GM23338 (cell line): ENCODE results near the gene OR5A1. TPM values are rescaled to one million over a fixed set of nuclear protein-coding genes. Genes with fewer than 3 reads are reported as not detected.

Source experiments
- ATAC-seq: fragments of 200-7000 bp; cut with Tn5 transposase; 3 replicates; pipeline ENCODE4 v1.9.1; 2020
- DNase-seq: peaks from one replicate; pipeline ENCODE4 v3.0.0-alpha.2; 2015; ENCODE audit warnings: low spot score
- H2AFZ ChIP-seq: fragments of 200-600 bp; sonication (generic); 2 replicates; pipeline ENCODE4 v1.8.0; 2016; ENCODE audit warnings: antibody characterized with exemption, mild to moderate bottlenecking, moderate library complexity
- H3F3A ChIP-seq: fragments of 200-600 bp; sonication (generic); replicated peaks from 2 replicates; pipeline ENCODE4 v1.8.0; 2017; ENCODE audit warnings: antibody characterized with exemption, mixed run types, low read depth
- H3K27ac ChIP-seq: fragments of 200-600 bp; sonication (generic); 2 replicates; pipeline ENCODE4 v1.6.1; 2016; ENCODE audit warnings: low read depth
- H3K27me3 ChIP-seq: fragments of 200-600 bp; sonication (generic); 2 replicates; pipeline ENCODE4 v1.8.0; 2016; ENCODE audit warnings: mild to moderate bottlenecking, mixed run types, moderate library complexity; ENCODE audit not compliant: insufficient read depth
- H3K36me3 ChIP-seq: fragments of 200-600 bp; sonication (generic); 2 replicates; pipeline ENCODE4 v1.8.0; 2016; ENCODE audit warnings: mild to moderate bottlenecking; ENCODE audit not compliant: insufficient read depth
- H3K4me1 ChIP-seq: fragments of 200-600 bp; sonication (generic); 2 replicates; pipeline ENCODE4 v1.8.0; 2016; ENCODE audit warnings: mild to moderate bottlenecking, moderate library complexity; ENCODE audit not compliant: insufficient read depth
- H3K4me2 ChIP-seq: fragments of 200-600 bp; sonication (generic); 2 replicates; pipeline ENCODE4 v1.7.1; 2017; ENCODE audit warnings: mixed run types
- H3K4me3 ChIP-seq: fragments of 200-600 bp; sonication (generic); 2 replicates; pipeline ENCODE4 v1.6.1; 2016; ENCODE audit warnings: mixed run types
- H3K79me2 ChIP-seq: fragments of 200-600 bp; sonication (generic); replicated peaks from 2 replicates; pipeline ENCODE4 v1.8.0; 2017; ENCODE audit warnings: mild to moderate bottlenecking; ENCODE audit not compliant: insufficient read depth
- H3K9me2 ChIP-seq: fragments of 200-600 bp; sonication (generic); 2 replicates; pipeline ENCODE4 v1.8.0; 2017; ENCODE audit not compliant: insufficient read depth
- H4K20me1 ChIP-seq: fragments of 200-600 bp; sonication (generic); replicated peaks from 2 replicates; pipeline ENCODE4 v1.8.0; 2017; ENCODE audit warnings: mild to moderate bottlenecking; ENCODE audit not compliant: insufficient read depth
- H3K27ac Mint-ChIP-seq: 2 replicates; pipeline ENCODE4 v1.8.0; 2020; ENCODE audit warnings: inconsistent platforms, mild to moderate bottlenecking, moderate library complexity, mixed read lengths
- H3K27me3 Mint-ChIP-seq: 3 replicates; pipeline ENCODE4 v1.8.0; 2022; ENCODE audit warnings: low read depth, mild to moderate bottlenecking, moderate library complexity, mixed read lengths, inconsistent platforms; ENCODE audit not compliant: insufficient read depth, poor library complexity
- H3K36me3 Mint-ChIP-seq: 3 replicates; pipeline ENCODE4 v1.8.0; 2021; ENCODE audit warnings: low read depth, mild to moderate bottlenecking, inconsistent platforms, moderate library complexity, mixed read lengths
- H3K4me1 Mint-ChIP-seq: 3 replicates; pipeline ENCODE4 v1.8.0; 2020; ENCODE audit warnings: mild to moderate bottlenecking, inconsistent platforms, mixed read lengths
- H3K4me3 Mint-ChIP-seq: 3 replicates; pipeline ENCODE4 v1.8.0; 2021; ENCODE audit warnings: moderate library complexity, mild to moderate bottlenecking, inconsistent platforms, mixed read lengths
- H3K9me3 Mint-ChIP-seq: 3 replicates; pipeline ENCODE4 v1.8.0; 2020; ENCODE audit warnings: moderate library complexity, mild to moderate bottlenecking, inconsistent platforms, mixed read lengths
- CREB1 ChIP-seq: fragments of 250-450 bp; sonication (Bioruptor Pico); IDR thresholded peaks from 2 replicates; pipeline ENCODE4 v1.5.0; 2020; ENCODE audit warnings: low read depth, mild to moderate bottlenecking, moderate library complexity
- ETS1 ChIP-seq: IDR thresholded peaks from 2 replicates; pipeline ENCODE4 v1.6.1; 2016; ENCODE audit warnings: antibody characterized with exemption
- EZH2 ChIP-seq: fragments of 200-600 bp; sonication (generic); IDR thresholded peaks from one replicate; pipeline ENCODE4 v1.8.0; 2017; ENCODE audit warnings: antibody characterized with exemption, mild to moderate bottlenecking, low read depth; ENCODE audit not compliant: unreplicated experiment
- EZH2phosphoT487 ChIP-seq: fragments of 200-600 bp; sonication (generic); IDR thresholded peaks from one replicate; pipeline ENCODE4 v1.8.1; 2018; ENCODE audit warnings: antibody characterized with exemption; ENCODE audit not compliant: unreplicated experiment
- JUNB ChIP-seq: IDR thresholded peaks from one replicate; pipeline ENCODE4 v1.6.1; 2016; ENCODE audit warnings: antibody characterized with exemption; ENCODE audit not compliant: unreplicated experiment
- NANOG ChIP-seq: IDR thresholded peaks from 2 replicates; pipeline ENCODE4 v1.6.1; 2016; ENCODE audit warnings: antibody characterized with exemption, borderline replicate concordance
- POLR2AphosphoS5 ChIP-seq: IDR thresholded peaks from 2 replicates; pipeline ENCODE4 v1.6.1; 2016; ENCODE audit warnings: antibody characterized with exemption, low read depth
- STAT1 ChIP-seq: IDR thresholded peaks from one replicate; pipeline ENCODE4 v1.6.1; 2016; ENCODE audit warnings: antibody characterized with exemption; ENCODE audit not compliant: unreplicated experiment
- ZNF114 ChIP-seq: fragments of 250-450 bp; sonication (Bioruptor Pico); IDR thresholded peaks from 2 replicates; pipeline ENCODE4 v1.5.0; 2020; ENCODE audit warnings: mild to moderate bottlenecking, moderate library complexity
- ZNF331 ChIP-seq: fragments of 250-450 bp; sonication (Bioruptor Pico); IDR thresholded peaks from 2 replicates; pipeline ENCODE4 v1.5.0; 2020; ENCODE audit warnings: low read depth, mild to moderate bottlenecking, moderate library complexity
- ZNF462 ChIP-seq: fragments of 250-450 bp; sonication (Bioruptor Pico); IDR thresholded peaks from 2 replicates; pipeline ENCODE4 v1.5.0; 2020; ENCODE audit warnings: mild to moderate bottlenecking, moderate library complexity
- polyA plus RNA-seq: library from polyadenylated mRNA; unstranded; fragments of >200 nt; fragmentation: Nextera tagmentation; extraction: Ambion mirVana; gene quantifications from 2 replicates; pipeline ENCODE4 v1.2.1, GENCODE V29; 2016
- total RNA-seq: library from RNA; depleted of rRNA; stranded (reverse); fragments of >200 nt; shearing (Covaris generic); gene quantifications from 2 replicates; pipeline ENCODE4 v1.2.3, GENCODE V29; 2014
- TF ChIP-seq, protein P1 (sequence below), 2 experiments: fragments of 200-600 bp in 1 of 2; sonication (generic) in 1 of 2; conservative IDR thresholded peaks; 2 replicates each; pipeline versions ENCODE4 v1.5.1 to v1.6.1; 2016 to 2017; ENCODE audit warnings: antibody characterized with exemption in 2 of 2, low read depth in 2 of 2, mild to moderate bottlenecking in 2 of 2, moderate library complexity in 1 of 2

Gene OR5A1
- total and polyA plus RNA-seq, 2 experiments from 2014 or later, result 0.03 TPM; not detected in 1

- DNase-seq (no peak), ATAC-seq (no peak)
- no peak overlapping the region for H3K27ac Mint-ChIP-seq
- no peak overlapping the region for H3K4me3 ChIP-seq
- no peak for TF ChIP-seq JUNB
- no peaks in the 10 kb centered on the region for H3K4me1 Mint-ChIP-seq
- H2AFZ ChIP-seq, result no peak overlapping the region
- no peaks in the 10 kb centered on the region for H3K27me3 Mint-ChIP-seq
- no peaks in the 10 kb centered on the region for H3K4me1 ChIP-seq
- H3K4me2 ChIP-seq, result no peak overlapping the region
- no peaks in the 10 kb centered on the region for H3F3A ChIP-seq
- H3K27me3 ChIP-seq, result no peaks in the 10 kb centered on the region
- H3K36me3 Mint-ChIP-seq, result peaks cover 8% of the 10 kb centered on the region; the same call in 2 of the 3 replicates
- no peak overlapping the region for H3K4me3 Mint-ChIP-seq
- H4K20me1 ChIP-seq, result no peaks in the 10 kb centered on the region
- peaks cover 15% of the 10 kb centered on the region for H3K9me2 ChIP-seq
- H3K9me3 Mint-ChIP-seq, result peaks cover 21% of the 10 kb centered on the region
- no peaks in the 10 kb centered on the region for H3K36me3 ChIP-seq
- H3K27ac ChIP-seq, result no peak overlapping the region
- H3K79me2 ChIP-seq, result no peaks in the 10 kb centered on the region
Observed at GRCh38 chr11:59415111-59415510, 21.2 kb upstream of the OR5A1 start.

GRCh38 chr11:59416613-59417012 is 19.7 kb upstream of the OR5A1 start:
- no peaks in the 10 kb centered on the region for H3F3A ChIP-seq
- no peak overlapping the region for H3K27ac ChIP-seq
- H3K4me3 ChIP-seq, result no peak overlapping the region
- Mint-ChIP-seq H3K27ac (no peak overlapping the region), H3K4me3 (no peak overlapping the region), H3K9me3 (peaks cover 9% of the 10 kb centered on the region), H3K27me3 (no peaks in the 10 kb centered on the region), H3K4me1 (no peaks in the 10 kb centered on the region), H3K36me3 (no peaks in the 10 kb centered on the region; the same call in 2 of the 3 replicates)
- H3K4me1 ChIP-seq, result no peaks in the 10 kb centered on the region
- peaks cover 15% of the 10 kb centered on the region for H3K9me2 ChIP-seq
- no peaks in the 10 kb centered on the region for H4K20me1 ChIP-seq
- no peaks in the 10 kb centered on the region for H3K36me3 ChIP-seq
- TF ChIP-seq POLR2AphosphoS5 (no peak), ZNF462 (CRISPR knock-in tag) (no peak), STAT1 (no peak), ZNF331 (CRISPR knock-in tag) (no peak), CREB1 (CRISPR knock-in tag) (no peak), JUNB (no peak), ZNF114 (CRISPR knock-in tag) (no peak), ETS1 (no peak), EZH2phosphoT487 (no peak), EZH2 (no peak), NANOG (no peak)
- TF ChIP-seq, protein P1, sequence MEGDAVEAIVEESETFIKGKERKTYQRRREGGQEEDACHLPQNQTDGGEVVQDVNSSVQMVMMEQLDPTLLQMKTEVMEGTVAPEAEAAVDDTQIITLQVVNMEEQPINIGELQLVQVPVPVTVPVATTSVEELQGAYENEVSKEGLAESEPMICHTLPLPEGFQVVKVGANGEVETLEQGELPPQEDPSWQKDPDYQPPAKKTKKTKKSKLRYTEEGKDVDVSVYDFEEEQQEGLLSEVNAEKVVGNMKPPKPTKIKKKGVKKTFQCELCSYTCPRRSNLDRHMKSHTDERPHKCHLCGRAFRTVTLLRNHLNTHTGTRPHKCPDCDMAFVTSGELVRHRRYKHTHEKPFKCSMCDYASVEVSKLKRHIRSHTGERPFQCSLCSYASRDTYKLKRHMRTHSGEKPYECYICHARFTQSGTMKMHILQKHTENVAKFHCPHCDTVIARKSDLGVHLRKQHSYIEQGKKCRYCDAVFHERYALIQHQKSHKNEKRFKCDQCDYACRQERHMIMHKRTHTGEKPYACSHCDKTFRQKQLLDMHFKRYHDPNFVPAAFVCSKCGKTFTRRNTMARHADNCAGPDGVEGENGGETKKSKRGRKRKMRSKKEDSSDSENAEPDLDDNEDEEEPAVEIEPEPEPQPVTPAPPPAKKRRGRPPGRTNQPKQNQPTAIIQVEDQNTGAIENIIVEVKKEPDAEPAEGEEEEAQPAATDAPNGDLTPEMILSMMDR (conservative IDR thresholded peaks at IDR 0.05; ENCODE audit: low read depth in 2 of 2), result no peak
- DNase-seq (no peak), ATAC-seq (no peak)
- no peaks in the 10 kb centered on the region for H3K79me2 ChIP-seq
- H2AFZ ChIP-seq, result no peak overlapping the region
- no peak overlapping the region for H3K4me2 ChIP-seq
- H3K27me3 ChIP-seq, result no peaks in the 10 kb centered on the region
